GM21360 (cell line): ENCODE measurements around the gene ZNF480.
"Not testable (repeated sequence)": the region's sequence is repeated elsewhere in the genome, so short reads cannot be mapped to it uniquely, and the experiment has no call there.

Source experiments
- ATAC-seq: cut with Tn5 transposase; IDR thresholded peaks from one replicate; pipeline ENCODE4 v1.9.1; 2021; ENCODE audit warnings: mild to moderate bottlenecking, moderate library complexity; ENCODE audit not compliant: unreplicated experiment

Gene ZNF480

DNA sequence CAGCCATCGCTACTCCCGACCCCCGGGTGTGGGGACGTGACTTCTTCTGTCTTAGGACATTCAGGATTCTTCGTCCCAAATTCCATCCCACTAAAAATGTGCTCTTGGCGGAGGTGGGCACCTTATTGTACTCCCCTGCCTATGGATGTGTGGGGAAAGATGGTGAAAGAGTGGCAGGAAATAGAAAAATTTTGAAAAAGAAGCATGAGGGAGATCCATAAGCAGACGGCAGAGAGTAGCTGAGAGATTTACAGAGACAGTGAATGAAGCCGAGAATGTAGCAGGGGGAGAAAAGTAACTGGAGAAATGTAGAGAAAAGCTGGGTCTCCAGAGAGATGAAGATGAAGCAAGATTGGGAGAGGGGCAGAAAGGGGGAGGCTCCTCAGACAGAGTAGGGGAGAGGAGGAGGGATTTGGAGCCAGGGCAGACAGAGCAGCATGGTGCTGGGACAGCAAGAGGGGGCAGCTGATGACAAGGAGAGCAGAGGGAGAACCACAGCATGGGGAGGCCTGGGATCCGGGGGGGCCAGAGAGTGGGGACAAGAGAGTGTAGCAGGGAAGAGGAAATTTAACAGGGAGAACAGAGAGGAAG lies 39.9 kb downstream of the ZNF480 start:
- no peak for ATAC-seq

DNA sequence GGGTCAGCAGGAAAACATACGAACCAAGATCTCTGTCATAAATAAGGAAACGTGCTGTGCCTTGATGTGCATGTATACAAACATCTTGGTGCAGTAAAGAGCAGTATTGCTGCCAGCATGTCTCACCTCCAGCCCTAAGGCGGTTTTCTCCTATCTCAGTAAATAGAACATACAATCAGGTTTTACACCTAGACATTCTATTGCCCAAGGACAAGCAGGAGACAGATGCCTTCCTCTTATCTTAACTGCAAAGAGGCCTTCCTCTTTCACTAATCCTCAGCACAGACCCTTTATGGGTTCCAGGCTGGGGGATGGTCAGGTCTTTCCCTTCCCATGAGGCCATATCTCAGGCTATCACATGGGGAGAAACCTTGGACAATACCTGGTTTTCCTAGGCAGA lies 42.1 kb downstream of the ZNF480 start:
- not testable (repeated sequence) for ATAC-seq

DNA sequence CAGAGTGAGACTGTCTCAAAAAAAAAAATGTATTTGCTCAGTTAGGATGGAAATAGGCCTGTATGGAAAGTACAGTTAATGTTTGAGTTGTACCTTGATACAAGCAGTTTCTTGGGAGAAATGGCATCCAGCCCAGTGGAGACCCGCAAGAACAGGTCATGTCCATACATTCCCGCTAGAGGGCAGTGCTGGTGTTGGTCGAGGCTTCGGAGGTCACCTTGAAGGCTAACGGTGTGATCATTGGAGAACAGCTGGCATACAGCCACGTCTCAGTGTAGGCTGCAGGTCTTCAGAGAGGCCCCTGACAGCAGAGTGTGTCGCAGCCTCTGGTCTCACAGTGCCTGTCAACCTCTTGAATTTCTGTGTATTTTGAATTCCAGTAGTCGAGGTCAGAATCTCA lies 46.6 kb downstream of the ZNF480 start:
- no peak for ATAC-seq

DNA sequence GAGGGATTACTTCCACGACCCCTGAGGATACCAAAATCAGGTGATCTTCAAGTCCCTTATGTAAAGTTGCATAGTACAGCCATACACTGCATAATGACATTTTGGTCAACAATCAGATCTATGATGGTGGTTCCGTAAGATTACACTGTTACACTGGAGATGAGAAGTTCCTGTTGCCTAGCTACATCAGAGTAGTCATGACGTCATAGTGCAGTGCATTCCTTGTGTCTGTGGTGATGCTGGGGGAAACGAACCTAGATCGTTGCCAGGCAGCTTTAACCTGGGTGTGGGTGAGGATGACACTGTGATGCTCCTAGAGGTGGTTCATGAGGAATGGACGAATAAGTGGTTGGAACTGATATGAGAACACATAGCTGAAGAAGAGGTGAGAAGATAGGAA lies 48.2 kb downstream of the ZNF480 start:
- ATAC-seq, result no peak

DNA sequence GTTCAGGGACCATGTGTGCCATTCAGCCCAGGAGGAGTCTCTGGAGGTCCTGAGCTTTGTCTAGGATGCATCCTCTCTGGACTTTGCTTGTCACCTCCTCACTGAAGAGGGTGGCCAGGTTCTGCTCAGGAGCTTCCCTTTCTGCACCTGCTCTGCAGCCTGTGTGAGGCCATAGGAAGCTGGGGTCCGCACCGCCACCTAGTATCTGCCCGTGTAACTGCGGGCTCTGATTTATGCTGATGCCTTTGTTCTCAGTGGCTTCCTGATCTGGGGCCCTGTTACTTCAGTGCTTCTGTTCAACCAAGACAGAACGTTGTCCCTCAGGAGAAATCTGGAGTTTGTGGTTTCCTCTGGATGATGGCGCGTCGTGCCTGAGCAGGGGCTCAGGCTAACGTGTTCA lies 54.5 kb downstream of the ZNF480 start:
- no peak for ATAC-seq

DNA sequence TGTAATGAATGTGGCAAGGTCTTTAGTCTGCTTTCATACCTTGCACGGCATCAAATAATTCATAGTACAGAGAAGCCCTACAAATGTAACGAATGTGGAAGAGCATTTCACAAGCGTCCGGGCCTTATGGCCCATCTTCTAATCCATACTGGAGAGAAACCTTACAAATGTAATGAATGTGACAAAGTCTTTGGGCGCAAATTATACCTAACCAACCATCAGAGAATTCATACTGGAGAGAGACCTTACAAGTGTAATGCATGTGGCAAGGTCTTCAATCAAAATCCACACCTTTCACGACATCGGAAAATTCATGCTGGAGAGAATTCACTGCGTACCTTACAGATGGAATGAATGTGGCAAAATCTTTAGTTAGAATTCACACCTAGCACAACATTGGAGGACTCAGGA lies 69.5 kb downstream of the ZNF480 start:
- ATAC-seq, result no peak

DNA sequence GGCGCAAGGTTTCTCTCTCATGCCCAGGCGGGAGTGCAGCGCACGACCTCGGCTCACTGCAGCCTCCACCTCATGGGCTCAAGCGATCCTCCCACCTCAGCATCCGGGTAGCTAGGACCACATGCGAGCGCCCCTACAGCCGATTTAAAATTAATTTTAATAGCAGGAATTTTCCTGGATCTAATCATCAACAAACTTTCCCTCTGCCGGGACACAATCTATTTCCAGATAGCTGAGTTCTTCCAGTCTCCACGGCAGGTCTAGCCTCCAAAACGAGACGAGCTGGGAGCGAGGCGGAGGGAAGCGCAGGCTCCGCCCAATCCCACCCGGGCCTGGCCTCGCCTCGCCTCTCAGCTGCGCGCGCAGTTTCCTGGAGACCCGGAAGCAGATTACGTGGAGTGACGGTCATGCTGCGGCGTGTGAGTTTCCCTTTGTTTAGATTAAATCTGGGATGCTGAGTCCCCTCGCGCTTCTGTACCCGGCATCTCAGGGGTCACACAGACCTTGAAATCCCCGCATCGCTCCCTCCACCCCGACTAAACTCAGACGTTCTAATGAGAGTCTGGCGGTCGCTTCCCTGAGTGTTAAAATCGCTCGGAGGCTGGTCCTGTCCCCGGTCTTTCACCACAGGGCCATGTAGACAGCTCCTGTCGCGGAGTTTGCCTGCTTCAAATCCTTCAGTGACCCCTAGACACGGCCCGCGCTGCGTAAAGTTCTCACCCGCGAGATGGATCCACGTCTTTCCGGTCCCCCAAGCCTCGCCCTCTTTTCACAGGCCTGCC lies 72.8 kb downstream of the ZNF480 start, which contains the start of gene ZNF880:
Gene ZNF880, plus strand, starts transcription at position 365 of the 782 bp plus-strand sequence. Its CDS starts 43 bp downstream, at position 408.
- peak; percentile 73 for ATAC-seq

DNA sequence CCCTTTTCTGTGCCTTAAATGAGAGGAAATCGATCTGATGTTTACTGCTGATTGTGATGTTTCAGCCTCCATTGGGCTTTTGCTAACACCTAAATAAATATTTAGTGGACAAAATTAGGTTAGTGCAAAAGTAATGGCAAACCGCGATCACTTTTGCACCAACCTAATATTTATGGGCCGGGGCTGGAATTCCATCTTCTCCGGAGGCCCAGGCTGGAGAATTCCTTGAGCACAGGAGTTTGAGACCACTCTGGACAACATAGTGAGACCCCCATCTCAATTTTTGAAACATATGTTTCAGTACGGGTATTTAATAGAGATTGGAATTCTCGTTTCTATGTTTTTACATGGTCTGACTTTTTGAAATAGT lies 73.4 kb downstream of the ZNF480 start:
- no peak for ATAC-seq
